Measurements from ENCODE around the gene SEMA3E. TPM values are rescaled to one million over a fixed set of nuclear protein-coding genes. Genes with fewer than 3 reads are reported as not detected.

SEMA3E gene
- total and polyA plus RNA-seq, 9 of the 15 experiments (the other 6 are each of a cell fraction or from before 2014, with no cell fraction given): 0.01 to 1.4 (median 0.14) TPM; not detected in 2

DNA sequence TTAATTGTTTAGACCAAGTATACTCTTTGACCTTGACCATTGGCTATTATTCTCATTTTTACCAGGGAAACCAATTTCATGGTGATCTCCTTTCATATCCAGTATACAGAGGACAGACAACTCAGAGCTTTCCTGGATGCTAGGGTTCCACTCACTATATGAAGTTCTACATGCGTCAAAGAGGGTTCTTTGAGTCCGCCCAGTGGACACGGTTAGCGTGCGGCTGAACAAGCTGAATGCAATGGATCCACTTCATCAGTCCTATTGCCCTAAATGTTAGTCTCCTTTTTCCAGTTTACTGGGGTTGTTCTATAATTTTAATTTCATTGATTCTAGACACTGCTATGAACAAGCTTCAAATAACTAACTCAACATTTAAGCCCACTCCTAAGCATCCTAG lies 323.9 kb downstream of the SEMA3E start (continued):
- TF ChIP-seq, protein P1, sequence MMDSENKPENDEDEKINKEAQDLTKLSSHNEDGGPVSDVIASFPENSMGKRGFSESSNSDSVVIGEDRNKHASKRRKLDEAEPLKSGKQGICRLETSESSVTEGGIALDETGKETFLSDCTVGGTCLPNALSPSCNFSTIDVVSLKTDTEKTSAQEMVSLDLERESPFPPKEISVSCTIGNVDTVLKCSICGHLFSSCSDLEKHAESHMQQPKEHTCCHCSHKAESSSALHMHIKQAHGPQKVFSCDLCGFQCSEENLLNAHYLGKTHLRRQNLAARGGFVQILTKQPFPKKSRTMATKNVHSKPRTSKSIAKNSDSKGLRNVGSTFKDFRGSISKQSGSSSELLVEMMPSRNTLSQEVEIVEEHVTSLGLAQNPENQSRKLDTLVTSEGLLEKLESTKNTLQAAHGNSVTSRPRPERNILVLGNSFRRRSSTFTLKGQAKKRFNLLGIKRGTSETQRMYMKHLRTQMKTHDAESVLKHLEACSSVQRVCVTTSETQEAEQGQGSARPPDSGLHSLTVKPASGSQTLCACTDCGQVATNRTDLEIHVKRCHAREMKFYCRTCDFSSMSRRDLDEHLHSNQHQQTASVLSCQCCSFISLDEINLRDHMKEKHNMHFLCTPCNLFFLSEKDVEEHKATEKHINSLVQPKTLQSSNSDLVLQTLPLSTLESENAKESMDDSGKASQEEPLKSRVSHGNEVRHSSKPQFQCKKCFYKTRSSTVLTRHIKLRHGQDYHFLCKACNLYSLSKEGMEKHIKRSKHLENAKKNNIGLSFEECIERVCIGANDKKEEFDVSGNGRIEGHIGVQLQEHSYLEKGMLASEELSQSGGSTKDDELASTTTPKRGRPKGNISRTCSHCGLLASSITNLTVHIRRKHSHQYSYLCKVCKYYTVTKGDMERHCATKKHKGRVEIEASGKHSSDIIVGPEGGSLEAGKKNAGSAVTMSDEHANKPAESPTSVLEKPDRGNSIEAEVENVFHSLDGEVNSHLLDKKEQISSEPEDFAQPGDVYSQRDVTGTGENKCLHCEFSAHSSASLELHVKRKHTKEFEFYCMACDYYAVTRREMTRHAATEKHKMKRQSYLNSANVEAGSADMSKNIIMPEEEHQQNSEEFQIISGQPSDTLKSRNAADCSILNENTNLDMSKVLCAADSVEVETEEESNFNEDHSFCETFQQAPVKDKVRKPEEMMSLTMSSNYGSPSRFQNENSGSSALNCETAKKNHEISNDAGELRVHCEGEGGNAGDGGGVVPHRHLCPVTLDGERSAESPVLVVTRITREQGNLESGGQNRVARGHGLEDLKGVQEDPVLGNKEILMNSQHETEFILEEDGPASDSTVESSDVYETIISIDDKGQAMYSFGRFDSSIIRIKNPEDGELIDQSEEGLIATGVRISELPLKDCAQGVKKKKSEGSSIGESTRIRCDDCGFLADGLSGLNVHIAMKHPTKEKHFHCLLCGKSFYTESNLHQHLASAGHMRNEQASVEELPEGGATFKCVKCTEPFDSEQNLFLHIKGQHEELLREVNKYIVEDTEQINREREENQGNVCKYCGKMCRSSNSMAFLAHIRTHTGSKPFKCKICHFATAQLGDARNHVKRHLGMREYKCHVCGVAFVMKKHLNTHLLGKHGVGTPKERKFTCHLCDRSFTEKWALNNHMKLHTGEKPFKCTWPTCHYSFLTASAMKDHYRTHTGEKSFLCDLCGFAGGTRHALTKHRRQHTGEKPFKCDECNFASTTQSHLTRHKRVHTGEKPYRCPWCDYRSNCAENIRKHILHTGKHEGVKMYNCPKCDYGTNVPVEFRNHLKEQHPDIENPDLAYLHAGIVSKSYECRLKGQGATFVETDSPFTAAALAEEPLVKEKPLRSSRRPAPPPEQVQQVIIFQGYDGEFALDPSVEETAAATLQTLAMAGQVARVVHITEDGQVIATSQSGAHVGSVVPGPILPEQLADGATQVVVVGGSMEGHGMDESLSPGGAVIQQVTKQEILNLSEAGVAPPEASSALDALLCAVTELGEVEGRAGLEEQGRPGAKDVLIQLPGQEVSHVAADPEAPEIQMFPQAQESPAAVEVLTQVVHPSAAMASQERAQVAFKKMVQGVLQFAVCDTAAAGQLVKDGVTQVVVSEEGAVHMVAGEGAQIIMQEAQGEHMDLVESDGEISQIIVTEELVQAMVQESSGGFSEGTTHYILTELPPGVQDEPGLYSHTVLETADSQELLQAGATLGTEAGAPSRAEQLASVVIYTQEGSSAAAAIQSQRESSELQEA (IDR thresholded peaks at IDR 0.05; ENCODE audit: low read depth): no peak
- TF ChIP-seq, protein P2, sequence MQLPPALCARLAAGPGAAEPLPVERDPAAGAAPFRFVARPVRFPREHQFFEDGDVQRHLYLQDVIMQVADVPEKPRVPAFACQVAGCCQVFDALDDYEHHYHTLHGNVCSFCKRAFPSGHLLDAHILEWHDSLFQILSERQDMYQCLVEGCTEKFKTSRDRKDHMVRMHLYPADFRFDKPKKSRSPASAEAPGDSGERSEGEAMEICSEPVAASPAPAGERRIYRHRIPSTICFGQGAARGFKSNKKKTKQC (CRISPR knock-in tag; IDR thresholded peaks at IDR 0.05): no peak
